ENCODE results near the gene BUB3.

BUB3 gene, protein sequence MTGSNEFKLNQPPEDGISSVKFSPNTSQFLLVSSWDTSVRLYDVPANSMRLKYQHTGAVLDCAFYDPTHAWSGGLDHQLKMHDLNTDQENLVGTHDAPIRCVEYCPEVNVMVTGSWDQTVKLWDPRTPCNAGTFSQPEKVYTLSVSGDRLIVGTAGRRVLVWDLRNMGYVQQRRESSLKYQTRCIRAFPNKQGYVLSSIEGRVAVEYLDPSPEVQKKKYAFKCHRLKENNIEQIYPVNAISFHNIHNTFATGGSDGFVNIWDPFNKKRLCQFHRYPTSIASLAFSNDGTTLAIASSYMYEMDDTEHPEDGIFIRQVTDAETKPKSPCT

DNA sequence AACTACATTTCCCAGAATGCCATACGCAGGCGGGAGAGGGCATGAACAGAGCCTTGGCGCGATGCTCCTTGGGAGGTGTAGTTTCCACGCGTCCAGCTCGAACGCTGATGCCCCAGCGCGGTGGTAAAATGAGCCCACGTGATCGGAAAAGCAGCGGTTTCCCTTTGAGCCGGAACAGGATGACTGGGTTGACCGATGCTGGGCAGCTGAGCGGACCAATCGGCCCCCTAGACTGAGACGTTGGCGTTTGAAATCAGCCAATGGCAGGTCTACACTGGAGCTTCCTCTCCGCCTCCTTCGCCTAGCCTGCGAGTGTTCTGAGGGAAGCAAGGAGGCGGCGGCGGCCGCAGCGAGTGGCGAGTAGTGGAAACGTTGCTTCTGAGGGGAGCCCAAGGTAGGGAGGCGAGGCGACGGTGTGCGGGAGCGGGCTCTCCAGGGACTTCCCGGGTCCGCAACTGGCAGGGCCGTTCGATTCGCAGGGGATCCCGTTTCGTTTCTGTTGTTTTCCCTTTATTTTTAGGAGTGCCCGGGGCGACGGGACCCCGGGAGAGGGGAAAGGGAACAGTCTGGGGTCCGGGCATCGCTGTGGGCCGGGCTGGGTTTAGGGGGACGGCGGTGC lies at the start of gene BUB3:
Gene BUB3 (plus strand): TSS at position 311 of the 619 bp plus-strand sequence. CDS start 516 bp downstream, outside the sequence.
- peak; percentile 100 for DNase-seq (ENCODE audit: low spot score)

DNA sequence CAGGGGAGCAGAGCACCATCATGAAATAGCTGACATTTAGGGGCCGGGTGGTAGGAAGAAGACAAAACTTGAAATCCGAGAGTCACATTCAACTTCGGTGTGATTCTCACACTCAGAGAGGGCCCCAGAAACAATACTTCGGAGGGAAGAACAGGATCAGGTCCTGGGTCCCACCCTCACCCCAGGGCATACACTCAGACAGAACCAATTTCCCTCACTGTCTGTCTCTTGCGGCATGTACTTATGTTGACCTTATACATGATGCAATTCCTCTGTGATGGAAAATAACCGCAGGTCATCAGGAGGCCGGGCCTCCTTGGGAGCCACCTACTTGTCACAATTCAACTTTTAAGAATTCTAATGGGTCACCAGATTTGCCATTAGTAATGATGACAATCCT lies 44.7 kb upstream of the BUB3 start:
- DNase-seq (ENCODE audit: low spot score) = no peak

DNA sequence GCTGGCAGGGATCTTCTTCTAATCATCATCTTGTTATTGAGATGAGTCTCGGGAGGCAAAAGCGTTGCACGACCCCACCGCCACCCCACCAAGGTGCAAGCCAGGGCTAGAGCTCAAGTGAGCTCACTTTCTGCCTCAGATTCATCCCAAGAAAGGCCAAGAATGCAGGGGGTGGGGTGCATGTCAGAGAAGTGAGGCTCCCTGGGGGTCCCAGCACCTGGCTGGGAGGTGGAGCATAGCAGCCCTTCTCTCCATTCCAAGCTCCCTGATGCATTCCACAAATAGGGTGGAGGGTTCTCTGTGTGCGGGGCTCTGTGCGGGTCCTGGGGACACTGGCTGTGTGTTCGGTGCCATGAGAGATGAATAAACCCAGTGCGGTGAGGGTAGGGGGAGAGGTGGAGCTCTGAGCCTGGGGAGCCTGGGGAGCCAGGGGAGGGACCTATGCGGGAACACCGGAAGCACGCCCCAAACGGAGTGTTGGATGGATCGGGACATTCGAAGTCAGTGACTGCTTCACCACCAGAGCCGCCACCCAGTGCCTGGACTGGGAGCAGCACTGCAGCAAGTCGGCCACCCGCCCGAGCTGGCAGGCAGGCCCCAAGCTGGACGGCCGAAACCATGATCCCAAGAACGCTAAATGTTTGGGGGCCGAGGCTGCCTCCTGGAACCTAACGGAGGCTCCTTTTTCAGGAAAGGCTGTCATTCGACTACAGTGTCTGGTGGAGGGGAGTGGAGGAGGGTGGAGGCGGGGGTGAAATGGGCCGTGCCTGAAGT lies 36.4 kb upstream of the BUB3 start:
- DNase-seq (ENCODE audit: low spot score) = no peak

DNA sequence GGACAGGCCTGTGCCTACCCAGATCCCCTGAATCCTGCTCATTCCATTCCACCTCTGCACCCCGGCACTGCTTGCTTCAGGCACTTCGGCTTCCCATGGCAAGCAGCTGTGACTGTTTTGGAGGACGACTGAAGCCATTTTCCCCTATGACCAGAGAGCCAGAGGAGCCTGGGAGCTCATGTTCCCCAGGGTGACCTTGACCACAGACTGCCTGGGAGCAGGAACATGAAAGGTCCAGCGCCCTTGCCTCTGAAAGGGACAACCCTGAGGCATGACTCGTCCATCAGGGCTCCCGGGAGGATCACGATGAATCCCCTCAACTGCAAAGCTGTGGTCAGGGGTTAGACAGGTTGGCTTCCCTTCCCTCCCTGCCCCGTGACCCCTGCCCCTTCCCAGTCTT lies 35.1 kb upstream of the BUB3 start:
- no peak for DNase-seq (ENCODE audit: low spot score)

DNA sequence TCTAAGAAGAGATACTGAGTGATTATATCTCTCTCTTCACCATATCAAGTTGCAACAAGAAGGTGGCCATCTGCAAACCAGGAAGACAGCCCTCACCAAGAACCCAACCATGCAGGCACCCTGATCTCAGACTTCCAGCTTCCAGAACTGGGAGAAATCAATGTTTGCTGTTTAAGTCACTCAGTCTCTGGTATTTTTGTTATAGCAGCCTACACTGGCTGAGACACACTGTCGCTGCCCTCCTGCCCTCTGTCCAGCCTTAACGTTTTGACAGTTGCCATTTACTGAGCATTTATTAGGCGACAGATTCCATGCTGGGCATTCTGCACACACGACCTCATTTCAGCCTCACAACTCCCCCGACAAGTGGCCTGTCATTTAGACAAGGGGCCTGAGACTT lies 28.0 kb upstream of the BUB3 start:
- DNase-seq (ENCODE audit: low spot score) = no peak

DNA sequence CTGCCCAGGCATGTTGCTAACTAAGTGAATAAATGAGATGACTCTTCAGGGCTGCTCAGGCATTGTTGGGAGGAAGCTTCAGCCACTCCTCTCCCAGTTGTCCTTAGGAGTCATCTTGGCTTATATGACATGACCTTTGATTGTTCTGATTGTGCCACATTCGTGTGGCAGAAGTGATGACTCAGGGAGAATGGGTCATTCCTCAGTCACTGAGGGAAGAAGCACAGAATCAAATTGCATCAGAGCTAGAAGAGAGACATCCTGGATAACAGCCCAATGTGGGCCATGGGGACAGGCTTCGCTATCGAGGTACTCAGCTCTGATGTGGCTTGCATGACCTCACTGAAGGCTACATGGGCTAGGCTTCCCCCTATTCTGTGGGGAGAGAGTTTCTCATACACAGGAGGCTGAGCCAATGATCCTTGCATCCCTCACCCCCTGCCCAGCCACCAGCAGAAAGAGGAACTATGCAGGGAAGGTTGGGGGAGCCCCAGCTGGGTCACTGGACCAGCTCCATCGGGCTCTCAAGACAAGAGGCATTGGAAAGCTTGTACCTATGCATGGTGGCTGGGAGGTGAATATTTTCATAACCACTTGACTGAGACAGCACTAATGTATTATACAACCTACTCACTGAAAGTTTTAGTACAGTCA lies 24.5 kb upstream of the BUB3 start:
- no peak for DNase-seq (ENCODE audit: low spot score)

DNA sequence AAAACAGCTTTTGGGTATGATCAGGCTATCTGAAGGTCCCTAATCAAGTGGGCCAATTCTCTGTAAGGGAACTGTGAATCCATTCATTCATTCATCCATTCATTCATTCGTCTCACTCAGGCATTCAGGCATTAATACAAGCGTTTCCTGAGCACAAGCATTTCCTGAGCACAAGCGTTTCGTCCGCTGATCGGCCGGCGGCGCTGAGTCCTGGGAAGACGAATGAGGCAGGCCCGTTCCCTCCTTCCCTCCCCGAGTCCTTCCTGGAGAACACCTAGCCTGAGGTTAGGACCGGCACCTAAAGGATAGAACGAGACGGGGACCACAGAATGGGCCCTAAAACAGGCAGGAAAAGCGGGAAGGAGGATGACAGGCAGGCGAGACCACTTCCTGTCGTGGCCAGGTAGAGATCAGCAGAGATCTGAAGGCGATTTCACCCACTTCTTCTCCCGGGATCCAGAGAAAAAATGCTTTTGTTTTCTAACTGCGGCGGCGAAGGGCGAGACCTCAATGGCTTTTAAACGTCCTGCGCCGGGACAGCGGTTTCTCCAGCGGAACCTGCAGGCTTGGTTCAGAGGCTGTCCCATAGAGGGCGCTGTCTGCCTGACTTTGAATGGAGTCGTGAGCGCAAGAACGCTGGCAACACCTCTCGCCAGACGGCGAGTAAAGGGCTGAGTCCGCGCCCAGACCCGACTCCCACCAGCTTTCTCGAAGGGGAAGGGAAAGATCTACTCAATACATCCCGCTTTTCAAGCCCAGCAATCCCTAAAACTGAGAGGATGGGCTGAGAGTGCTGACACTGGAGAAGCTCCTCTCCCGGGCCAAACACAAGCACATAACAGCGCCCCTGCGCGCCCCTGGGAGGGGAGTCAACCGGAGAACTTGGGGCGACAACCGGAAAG lies 21.4 kb upstream of the BUB3 start:
- peak; percentile 82 for DNase-seq (ENCODE audit: low spot score)

DNA sequence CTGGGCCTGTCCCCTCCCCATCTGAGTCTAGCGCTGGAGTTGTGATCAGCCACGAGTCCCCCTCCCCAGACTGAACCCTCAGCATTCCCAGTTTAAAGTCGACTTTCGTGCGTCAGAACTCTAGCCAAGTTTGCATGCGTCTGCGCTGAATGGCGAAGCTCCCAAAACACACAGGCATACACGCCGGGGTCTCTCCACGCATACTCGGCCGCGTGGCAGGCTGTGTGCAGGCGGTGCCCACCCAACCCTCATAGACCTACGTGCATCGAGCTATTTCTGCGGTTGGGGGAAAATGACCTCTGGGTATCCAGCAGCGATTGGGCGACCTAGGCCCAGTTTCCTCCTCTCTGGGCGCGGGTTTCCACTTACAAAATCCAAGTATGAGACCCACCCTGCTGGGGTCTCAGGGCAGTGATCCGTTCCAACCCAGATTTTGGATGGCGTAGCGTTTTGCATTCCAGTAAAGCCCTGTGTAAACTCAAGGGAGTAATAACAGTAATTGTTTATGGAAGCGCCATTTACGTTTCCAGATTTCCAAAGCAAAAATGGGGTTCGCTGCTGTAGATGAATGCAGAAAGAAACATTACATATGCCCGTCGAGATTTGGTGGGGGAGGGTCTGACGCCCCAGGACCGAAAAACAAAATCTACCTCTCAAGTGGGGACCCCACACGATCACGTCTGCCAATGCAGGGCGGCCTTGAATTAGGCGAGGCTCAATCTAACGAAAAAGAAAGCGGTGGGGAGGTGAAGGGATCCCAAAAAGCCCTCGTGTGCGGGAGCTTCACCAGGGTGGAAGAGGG lies 20.5 kb upstream of the BUB3 start:
- no peak for DNase-seq (ENCODE audit: low spot score)

DNA sequence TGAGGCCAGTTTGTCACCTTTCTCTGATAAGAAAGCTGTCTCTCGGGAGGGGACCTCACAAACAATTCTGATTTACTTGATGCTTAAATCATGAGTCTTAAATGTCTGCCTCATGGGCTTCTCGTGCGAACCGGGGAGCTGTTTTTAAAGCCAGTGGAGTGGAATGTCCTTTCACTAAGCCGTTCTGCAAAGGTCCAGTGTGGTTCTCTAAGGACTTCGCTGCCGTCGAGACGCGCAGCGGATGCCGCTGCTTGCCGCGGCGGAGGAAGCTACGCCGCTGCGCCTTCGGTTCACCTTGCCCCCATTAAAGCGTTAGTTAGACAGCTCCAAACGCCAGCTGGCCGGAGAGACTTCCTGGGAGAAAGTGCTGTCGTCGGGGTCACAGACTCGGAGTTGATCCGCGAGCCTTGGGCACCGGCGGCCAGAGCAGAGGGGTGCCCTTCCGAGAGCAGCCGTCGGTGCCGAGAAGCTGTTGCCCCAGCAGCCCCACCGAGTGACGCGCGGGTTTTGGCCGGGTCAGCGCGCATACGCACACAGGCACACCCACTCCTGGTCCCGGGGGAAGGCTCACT lies 19.8 kb upstream of the BUB3 start:
- DNase-seq (ENCODE audit: low spot score) = no peak

DNA sequence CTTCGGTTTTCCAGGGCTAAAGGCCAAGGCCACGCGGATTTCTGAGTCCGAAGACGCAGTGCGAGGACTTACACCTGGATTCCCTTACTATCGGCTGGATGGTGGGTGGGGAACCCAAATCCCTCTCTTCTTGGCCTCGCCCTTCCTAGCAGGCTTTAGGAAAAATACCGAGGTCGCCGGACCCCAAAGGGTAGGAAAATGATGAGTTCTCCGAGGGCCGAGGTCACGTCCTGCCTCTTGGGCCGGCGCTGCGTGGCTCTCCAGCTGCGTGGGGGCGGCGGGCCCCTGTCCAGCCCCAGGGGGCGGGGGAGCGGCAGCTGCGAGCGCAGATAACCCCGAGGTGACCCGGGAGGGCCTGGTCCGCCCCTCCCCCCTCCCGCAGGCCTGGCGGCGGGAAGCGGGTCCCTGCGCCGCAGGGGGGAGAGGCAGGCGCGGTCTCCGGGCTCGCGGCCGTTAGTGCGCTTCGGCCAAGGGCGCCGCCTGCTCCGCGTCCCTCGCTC lies 19.2 kb upstream of the BUB3 start:
- DNase-seq (ENCODE audit: low spot score) = no peak

DNA sequence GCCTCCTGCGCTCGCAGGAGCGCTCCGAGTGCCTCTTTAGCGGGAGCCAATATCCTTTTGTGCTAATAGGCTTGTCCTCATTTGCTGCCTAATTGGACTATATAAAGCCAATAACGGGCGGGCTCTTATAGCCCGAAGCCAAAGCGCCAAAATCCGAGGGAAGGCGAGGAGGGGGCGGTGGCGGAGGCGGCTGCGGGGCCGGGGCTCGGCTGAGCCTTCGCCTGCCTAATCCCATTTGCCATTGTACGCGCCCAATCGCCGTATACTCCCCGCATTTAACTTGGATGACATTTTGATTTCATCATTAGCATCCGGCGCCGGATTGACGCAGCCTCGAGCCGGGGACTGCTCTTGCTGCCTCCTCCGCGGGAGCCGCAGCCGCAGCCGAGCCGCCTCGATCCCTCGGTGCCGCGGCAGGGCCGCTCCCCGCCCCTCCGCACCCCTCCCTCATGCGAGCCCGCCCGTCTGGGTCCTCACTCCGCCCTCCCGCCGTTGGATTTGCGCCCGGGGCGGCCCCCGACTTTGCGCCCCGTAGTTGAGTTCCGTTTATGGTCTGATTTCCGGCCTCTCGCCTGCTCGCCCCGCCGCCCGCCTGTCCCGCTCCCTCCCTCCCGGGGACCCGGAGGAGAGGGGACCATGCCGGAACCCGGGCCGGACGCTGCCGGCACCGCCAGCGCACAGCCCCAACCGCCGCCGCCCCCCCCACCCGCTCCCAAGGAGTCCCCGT lies 18.6 kb upstream of the BUB3 start, which contains the start of gene HMX3:
Gene HMX3 (plus strand): TSS at position 556 of the 727 bp plus-strand sequence. CDS start 81 bp downstream, at position 637.
- DNase-seq (ENCODE audit: low spot score) = no peak

DNA sequence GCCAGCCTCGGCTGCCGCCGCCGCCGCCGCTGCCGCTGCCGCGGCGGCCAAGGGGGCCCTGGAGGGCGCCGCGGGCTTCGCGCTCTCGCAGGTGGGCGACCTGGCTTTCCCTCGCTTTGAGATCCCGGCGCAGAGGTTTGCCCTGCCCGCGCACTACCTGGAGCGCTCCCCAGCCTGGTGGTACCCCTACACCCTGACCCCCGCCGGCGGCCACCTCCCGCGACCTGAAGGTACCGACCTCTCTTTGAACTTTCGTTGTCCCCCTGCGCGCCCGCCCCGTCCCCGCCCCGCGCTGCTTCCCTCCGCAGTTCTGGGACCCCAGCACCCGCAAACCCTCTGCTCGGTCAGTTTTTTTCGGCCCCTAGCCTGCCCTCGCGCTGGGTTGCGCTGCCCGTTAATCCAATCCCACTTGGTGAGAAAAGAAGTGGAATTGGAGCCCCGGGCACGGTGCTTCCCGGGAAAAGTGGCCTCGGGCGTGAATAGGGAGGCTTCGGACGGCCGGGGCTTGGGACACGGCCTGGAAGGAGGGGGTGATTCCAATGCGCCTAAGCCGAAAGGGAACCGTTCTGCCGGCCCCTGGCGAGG lies 17.9 kb upstream of the BUB3 start:
- DNase-seq (ENCODE audit: low spot score) = no peak

DNA sequence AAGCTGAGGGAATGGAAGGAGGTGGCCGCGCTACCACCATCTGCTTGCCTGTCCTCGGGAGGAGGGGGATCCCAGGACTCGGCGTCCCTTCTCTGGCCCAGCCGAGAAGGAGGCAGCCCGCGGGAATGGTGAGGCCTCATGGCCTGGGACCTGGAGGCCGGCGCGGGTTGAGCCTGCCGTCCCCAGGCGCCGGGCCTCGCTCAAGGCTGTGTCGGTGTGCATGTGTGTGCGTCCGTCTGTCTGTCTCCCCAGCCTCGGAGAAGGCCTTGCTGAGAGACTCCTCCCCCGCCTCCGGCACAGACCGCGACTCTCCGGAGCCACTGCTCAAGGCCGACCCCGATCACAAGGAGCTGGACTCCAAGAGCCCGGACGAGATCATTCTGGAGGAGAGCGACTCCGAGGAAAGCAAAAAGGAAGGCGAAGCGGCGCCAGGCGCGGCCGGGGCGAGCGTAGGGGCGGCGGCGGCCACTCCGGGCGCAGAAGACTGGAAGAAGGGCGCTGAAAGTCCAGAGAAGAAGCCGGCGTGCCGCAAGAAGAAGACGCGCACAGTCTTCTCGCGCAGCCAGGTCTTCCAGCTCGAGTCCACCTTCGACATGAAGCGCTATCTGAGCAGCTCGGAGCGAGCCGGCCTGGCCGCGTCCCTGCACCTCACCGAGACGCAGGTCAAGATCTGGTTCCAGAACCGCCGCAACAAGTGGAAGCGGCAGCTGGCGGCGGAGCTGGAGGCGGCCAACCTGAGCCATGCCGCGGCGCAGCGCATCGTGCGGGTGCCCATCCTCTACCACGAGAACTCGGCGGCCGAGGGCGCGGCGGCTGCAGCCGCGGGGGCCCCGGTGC lies 17.2 kb upstream of the BUB3 start:
- no peak for DNase-seq (ENCODE audit: low spot score)

DNA sequence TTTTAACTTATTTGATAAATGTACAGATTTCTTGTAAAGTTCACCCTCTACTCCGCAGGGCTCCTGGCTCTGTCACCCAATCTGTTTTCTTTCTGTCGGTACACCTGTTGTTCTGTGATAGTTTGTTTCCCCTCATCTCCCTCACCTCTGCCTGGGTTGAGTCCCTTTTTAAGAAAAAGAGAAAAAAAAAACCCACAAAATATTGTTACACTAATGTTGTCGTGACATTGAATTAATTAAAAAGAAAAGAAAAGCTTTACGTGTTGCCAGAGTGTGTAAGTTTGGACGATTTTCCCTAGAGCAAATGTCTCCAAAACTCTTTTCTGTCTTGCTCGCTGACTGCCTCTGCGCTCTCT lies 15.1 kb upstream of the BUB3 start:
- DNase-seq (ENCODE audit: low spot score) = no peak

DNA sequence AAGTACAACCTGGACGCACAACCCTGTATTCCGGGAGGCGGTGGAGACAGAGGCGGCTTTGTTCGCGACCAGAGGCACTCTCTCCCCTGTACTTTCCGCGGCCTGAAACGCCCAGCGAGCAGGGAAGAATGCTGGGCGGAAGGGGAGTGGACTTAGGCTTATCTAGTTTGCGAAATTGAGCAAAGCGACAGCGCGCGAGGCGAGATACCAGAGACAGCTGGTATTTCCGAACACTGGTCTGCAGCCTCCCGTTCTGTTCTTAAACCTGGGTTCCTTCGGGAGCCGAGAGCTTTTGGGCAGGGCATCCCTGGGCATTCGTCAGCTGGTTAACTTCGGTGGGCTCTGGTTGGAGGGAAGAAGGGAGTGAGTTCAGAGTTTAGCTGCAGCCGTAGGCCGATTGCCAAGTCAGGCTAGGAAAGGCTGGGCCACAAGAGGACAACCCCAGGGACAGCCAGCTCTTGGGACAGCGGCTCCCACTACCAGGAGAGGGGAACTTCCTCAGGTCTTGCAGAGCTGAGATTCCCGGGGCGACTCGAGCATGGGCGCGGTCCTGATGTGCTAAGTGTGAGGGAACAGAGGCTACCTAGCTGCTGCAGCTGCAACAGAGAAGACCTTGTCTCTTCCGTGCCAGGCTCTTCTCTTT lies 14.6 kb upstream of the BUB3 start:
- no peak for DNase-seq (ENCODE audit: low spot score)

DNA sequence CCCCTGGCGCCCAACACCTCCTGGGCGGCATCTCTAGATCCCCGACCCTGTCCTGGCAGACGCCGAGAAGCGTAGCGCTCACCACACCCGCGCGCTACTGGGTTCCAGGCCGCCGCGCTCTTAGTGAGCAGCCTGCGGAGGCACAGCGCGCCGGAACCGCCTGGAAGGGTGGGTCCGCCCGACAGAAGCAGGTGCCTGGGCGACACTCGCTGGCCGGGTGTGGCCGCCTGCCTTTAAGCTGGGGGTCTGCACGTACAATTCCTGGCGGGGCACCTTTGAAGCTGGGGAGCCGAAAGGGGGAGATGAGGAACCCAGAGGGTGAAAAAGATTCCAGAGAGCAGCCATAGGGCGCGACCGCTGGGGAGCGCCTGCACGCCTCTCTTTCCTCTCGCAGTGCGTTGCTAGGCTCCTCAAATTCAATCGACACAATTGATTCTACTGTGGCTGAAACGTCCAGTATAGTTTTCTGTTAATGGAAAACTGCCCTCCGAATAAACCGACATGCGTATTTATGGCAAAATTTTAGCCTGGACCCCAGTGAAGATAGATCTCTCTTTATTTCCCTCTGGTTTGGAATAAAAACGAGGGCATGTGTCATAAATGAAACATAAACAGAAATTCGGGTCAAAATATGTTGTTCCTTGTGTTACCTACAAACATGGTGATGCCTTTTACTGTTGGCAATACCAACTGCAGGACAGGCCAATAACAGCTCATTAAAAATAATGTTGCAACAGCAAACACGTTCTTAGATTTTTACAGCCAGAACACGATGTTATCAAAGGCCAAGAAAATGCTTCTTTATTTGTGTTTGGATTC lies 13.8 kb upstream of the BUB3 start:
- no peak for DNase-seq (ENCODE audit: low spot score)

DNA sequence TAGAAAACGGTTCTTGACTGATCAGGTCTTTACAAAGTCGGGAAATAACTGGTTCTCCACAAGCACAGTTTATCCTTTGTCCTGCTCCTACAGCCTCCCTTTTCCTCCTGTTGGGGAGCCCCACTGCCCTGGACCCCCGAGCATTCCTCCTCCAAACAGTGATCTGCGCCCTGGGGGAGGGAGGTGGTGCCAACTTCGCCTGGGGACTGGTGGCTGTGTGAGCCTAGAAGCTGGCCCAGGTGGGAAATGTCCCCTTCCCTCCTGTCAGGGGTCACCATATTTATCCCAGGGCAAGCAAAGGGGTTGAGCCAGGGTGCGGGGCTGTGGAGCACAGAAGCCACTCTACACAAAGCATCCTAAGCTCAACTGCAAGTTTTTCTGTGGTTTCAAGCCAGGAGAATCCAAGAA lies 13.2 kb upstream of the BUB3 start:
- no peak for DNase-seq (ENCODE audit: low spot score)
